Prostate gland (tissue), 2 donors: Measurements from ENCODE around the gene ACP1.

ENCODE experiments used
- CTCF ChIP-seq, 4 experiments: fragments of 200-600 bp in 2 of 4; fragments of 450-650 bp in 2 of 4; sonication (generic) in 2 of 4; IDR thresholded peaks; 1 replicate in 3 of 4; 2 replicates in 1 of 4; pipeline ENCODE4 v1.5.1; 2016 to 2019; ENCODE audit warnings: antibody characterized with exemption in 4 of 4, mild to moderate bottlenecking in 2 of 4, moderate library complexity in 2 of 4
- POLR2A ChIP-seq: fragments of 450-650 bp; IDR thresholded peaks from one replicate; pipeline ENCODE4 v1.6.1; 2016; ENCODE audit warnings: antibody characterized with exemption, mild to moderate bottlenecking

GRCh38 chr2:309148-309953, 44.6 kb downstream of the ACP1 start:
- TF ChIP-seq CTCF (IDR thresholded peaks at IDR 0.05) = no peak
- no peak for TF ChIP-seq POLR2A
